Measurements from ENCODE around the gene STARD8.
"Not testable (repeated sequence)": the region's sequence is repeated elsewhere in the genome, so short reads cannot be mapped to it uniquely, and the experiment has no call there.

STARD8 gene

GRCh38 chrX:68647156-68647957, at the start of gene STARD8:
STARD8 (plus strand) TSS chrX:68647666; CDS start chrX:68647883, 217 bp downstream.
- in situ Hi-C loops (cut with HindIII; ENCODE audit: low sequenced_read_pairs): no loop called here

GRCh38 chrX:68598841-68599240, 48.6 kb upstream of the STARD8 start:
- in situ Hi-C loops (cut with HindIII; ENCODE audit: low sequenced_read_pairs): no loop called here

- in situ Hi-C loops (cut with HindIII; ENCODE audit: low sequenced_read_pairs): no loop called here
Observed at GRCh38 chrX:68599256-68600152, 48.0 kb upstream of the STARD8 start.

- in situ Hi-C loops (cut with HindIII; ENCODE audit: low sequenced_read_pairs): not testable (repeated sequence)
Observed at GRCh38 chrX:68604216-68604615, 43.2 kb upstream of the STARD8 start.

GRCh38 chrX:68614733-68615132, 32.7 kb upstream of the STARD8 start:
- in situ Hi-C loops (cut with HindIII; ENCODE audit: low sequenced_read_pairs): not testable (repeated sequence)

- in situ Hi-C loops (cut with HindIII; ENCODE audit: low sequenced_read_pairs): no loop called here
Observed at GRCh38 chrX:68627986-68628385, 19.5 kb upstream of the STARD8 start.

GRCh38 chrX:68629936-68630335, 17.5 kb upstream of the STARD8 start:
- in situ Hi-C loops (cut with HindIII; ENCODE audit: low sequenced_read_pairs): not testable (repeated sequence)

GRCh38 chrX:68631336-68631735, 16.1 kb upstream of the STARD8 start:
- in situ Hi-C loops (cut with HindIII; ENCODE audit: low sequenced_read_pairs): no loop called here

GRCh38 chrX:68632491-68632890, 15.0 kb upstream of the STARD8 start:
- in situ Hi-C loops (cut with HindIII; ENCODE audit: low sequenced_read_pairs): no loop called here

GRCh38 chrX:68633981-68634380, 13.5 kb upstream of the STARD8 start:
- in situ Hi-C loops (cut with HindIII; ENCODE audit: low sequenced_read_pairs): no loop called here

GRCh38 chrX:68634649-68635227, 12.7 kb upstream of the STARD8 start:
- in situ Hi-C loops (cut with HindIII; ENCODE audit: low sequenced_read_pairs): no loop called here

GRCh38 chrX:68640661-68641060, 6.8 kb upstream of the STARD8 start:
- in situ Hi-C loops (cut with HindIII; ENCODE audit: low sequenced_read_pairs): no loop called here

GRCh38 chrX:68644861-68645260, 2.6 kb upstream of the STARD8 start:
- in situ Hi-C loops (cut with HindIII; ENCODE audit: low sequenced_read_pairs): no loop called here

- in situ Hi-C loops (cut with HindIII; ENCODE audit: low sequenced_read_pairs): no loop called here
Observed at GRCh38 chrX:68646421-68646820, 1.0 kb upstream of the STARD8 start.

- in situ Hi-C loops (cut with HindIII; ENCODE audit: low sequenced_read_pairs): no loop called here
Observed at GRCh38 chrX:68648960-68649359, 1.5 kb downstream of the STARD8 start.

- in situ Hi-C loops (cut with HindIII; ENCODE audit: low sequenced_read_pairs): no loop called here
Observed at GRCh38 chrX:68650491-68650890, 3.0 kb downstream of the STARD8 start.

GRCh38 chrX:68651110-68651509, 3.6 kb downstream of the STARD8 start:
- in situ Hi-C loops (cut with HindIII; ENCODE audit: low sequenced_read_pairs): no loop called here

GRCh38 chrX:68652326-68653170, 5.1 kb downstream of the STARD8 start:
- in situ Hi-C loops (cut with HindIII; ENCODE audit: low sequenced_read_pairs): no loop called here

- in situ Hi-C loops (cut with HindIII; ENCODE audit: low sequenced_read_pairs): no loop called here
Observed at GRCh38 chrX:68654693-68655092, 7.2 kb downstream of the STARD8 start.

- in situ Hi-C loops (cut with HindIII; ENCODE audit: low sequenced_read_pairs): not testable (repeated sequence)
Observed at GRCh38 chrX:68656473-68656872, 9.0 kb downstream of the STARD8 start.

- in situ Hi-C loops (cut with HindIII; ENCODE audit: low sequenced_read_pairs): no loop called here
Observed at GRCh38 chrX:68658530-68658929, 11.1 kb downstream of the STARD8 start.

Measured in DLD1 (cell line).